Bronchial epithelial cell (primary cell): ENCODE results near the gene RUNX1. TPM values are rescaled to one million over a fixed set of nuclear protein-coding genes. Genes with fewer than 3 reads are reported as not detected.

ENCODE experiments used
- DNase-seq: peaks from one replicate; pipeline ENCODE4 v3.0.0-alpha.2; 2010; ENCODE audit warnings: low read depth
- FAIRE-seq: peaks from 2 replicates; lab custom pipeline; 2011; peaks lifted over from hg19 to GRCh38; lab: Jason Lieb, UNC
- H3K27me3 ChIP-seq: 2 replicates; pipeline ENCODE4 v1.5.1; 2011; ENCODE audit warnings: low read length; ENCODE audit not compliant: control insufficient read depth, insufficient read depth
- H3K36me3 ChIP-seq: 2 replicates; pipeline ENCODE4 v1.5.1; 2011; ENCODE audit warnings: low read length; ENCODE audit not compliant: control insufficient read depth, insufficient read depth
- H3K4me3 ChIP-seq: 2 replicates; pipeline ENCODE4 v1.5.1; 2011; ENCODE audit warnings: mild to moderate bottlenecking, low read depth, low read length, control low read depth
- CTCF ChIP-seq: IDR thresholded peaks from 2 replicates; pipeline ENCODE4 v1.5.1; 2011; ENCODE audit warnings: mild to moderate bottlenecking, moderate library complexity, low read length, control low read depth, inconsistent platforms; ENCODE audit not compliant: insufficient read depth, severe bottlenecking
- total RNA-seq: library from RNA; depleted of rRNA; stranded (reverse); fragments of >200 nt; gene quantifications from 2 replicates; pipeline ENCODE4 v1.2.1, GENCODE V29; 2014

The RUNX1 gene
- total RNA-seq, 1 donor from 2014 or later = 11.8 TPM

GRCh38 chr21:34850166-34850690 is 198.9 kb downstream of the RUNX1 start:
- Histone ChIP-seq H3K36me3 (peaks cover 23% of the 10 kb centered on the region), H3K27me3 (no peaks in the 10 kb centered on the region), H3K4me3 (no peak overlapping the region)
- TF ChIP-seq CTCF = no peak
- FAIRE-seq = no peak
- no peak for DNase-seq

DNA sequence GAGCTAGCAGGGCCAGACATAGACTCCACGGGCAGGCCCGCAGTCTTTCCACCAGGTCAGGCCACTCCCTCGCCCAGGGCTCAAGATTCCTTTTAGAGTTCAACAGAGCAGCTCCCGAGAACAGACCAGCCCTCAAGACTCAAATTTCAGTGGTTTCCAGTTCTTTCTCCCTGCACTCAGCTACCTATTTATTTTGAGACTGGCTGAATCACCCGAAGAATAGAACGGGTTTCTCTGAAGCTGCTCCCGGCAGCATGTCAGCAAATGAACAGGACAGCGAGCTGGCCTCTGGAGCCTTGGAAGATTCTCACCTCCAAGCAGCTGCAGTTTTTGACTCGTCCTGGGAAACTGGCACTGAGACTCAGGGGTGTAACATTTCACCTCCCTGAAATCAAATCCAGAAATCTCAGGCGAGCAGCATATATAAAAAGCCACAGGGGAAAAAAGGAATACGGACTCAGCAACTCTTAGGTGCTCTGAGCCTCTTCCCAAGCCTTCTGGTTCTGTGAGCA is 202.4 kb downstream of the RUNX1 start:
- no peak overlapping the region for H3K4me3 ChIP-seq
- H3K36me3 ChIP-seq = peaks cover 7% of the 10 kb centered on the region
- H3K27me3 ChIP-seq = no peaks in the 10 kb centered on the region
- DNase-seq (peak; percentile 87), FAIRE-seq (no peak)
- no peak for TF ChIP-seq CTCF

- Histone ChIP-seq H3K4me3 (no peak overlapping the region), H3K36me3 (peaks cover 9% of the 10 kb centered on the region), H3K27me3 (no peaks in the 10 kb centered on the region)
- FAIRE-seq = no peak
- peak; percentile 94 for DNase-seq
- no peak for TF ChIP-seq CTCF
These were observed 203.3 kb downstream of the RUNX1 start for GRCh38 chr21:34845521-34846451.

- Histone ChIP-seq H3K4me3 (no peak overlapping the region), H3K36me3 (peaks cover 11% of the 10 kb centered on the region)
- FAIRE-seq = no peak
These were observed 204.2 kb downstream of the RUNX1 start for GRCh38 chr21:34844924-34845238.

More at GRCh38 chr21:34844924-34845238, 204.2 kb downstream of the RUNX1 start:
- no peak for TF ChIP-seq CTCF
- H3K27me3 ChIP-seq = no peaks in the 10 kb centered on the region
- DNase-seq = no peak
